ENCODE results near the gene ABHD13. TPM values are rescaled to one million over a fixed set of nuclear protein-coding genes. Genes with fewer than 3 reads are reported as not detected.

The ABHD13 gene
- total and polyA plus RNA-seq, 2 experiments from 2014 or later = 5.4 to 10.4 TPM

GRCh38 chr13:108220041-108220440 is 1.8 kb downstream of the ABHD13 start:
- Histone ChIP-seq H2AFZ (no peak overlapping the region), H3K9me2 (ENCODE audit: insufficient read depth) (no peaks in the 10 kb centered on the region), H3K79me2 (replicated peaks; ENCODE audit: insufficient read depth) (peaks cover 64% of the 10 kb centered on the region), H4K20me1 (replicated peaks; ENCODE audit: insufficient read depth) (peaks cover 6% of the 10 kb centered on the region; the same call in 1 of the 2 replicates), H3K4me2 (peak overlapping the region; percentile 87), H3K4me1 (ENCODE audit: insufficient read depth) (peaks cover 16% of the 10 kb centered on the region), H3K27me3 (ENCODE audit: insufficient read depth) (no peaks in the 10 kb centered on the region), H3F3A (replicated peaks; ENCODE audit: low read depth) (no peaks in the 10 kb centered on the region), H3K36me3 (ENCODE audit: insufficient read depth) (no peaks in the 10 kb centered on the region), H3K4me3 (peak overlapping the region; percentile 93; the same call in 1 of the 2 replicates), H3K27ac (ENCODE audit: low read depth) (no peak overlapping the region)
- DNase-seq (ENCODE audit: low spot score) (peak; percentile 6), ATAC-seq (no peak)
- Mint-ChIP-seq H3K36me3 (ENCODE audit: low read depth) (no peaks in the 10 kb centered on the region), H3K27ac (no peak overlapping the region), H3K27me3 (ENCODE audit: insufficient read depth, low read depth, poor library complexity) (peaks cover 5% of the 10 kb centered on the region), H3K4me1 (peaks cover 17% of the 10 kb centered on the region), H3K9me3 (no peaks in the 10 kb centered on the region), H3K4me3 (peak overlapping the region; percentile 91)
- TF ChIP-seq ZNF462 (CRISPR knock-in tag; IDR thresholded peaks at IDR 0.05) (no peak), EZH2 (IDR thresholded peaks at IDR 0.05; ENCODE audit: low read depth, unreplicated experiment) (no peak), CTCF (conservative IDR thresholded peaks at IDR 0.05; ENCODE audit: low read depth in 2 of 2) (peak in 1 of 2 experiments; percentile 50; a peak in 2 of 4 replicates)
